HG03280 (cell line): ENCODE results near the gene PRDX4.
A peak's percentile ranks its signal among the peaks of the same experiment; 100 is the strongest.
"Not testable (repeated sequence)": the region's sequence is repeated elsewhere in the genome, so short reads cannot be mapped to it uniquely, and the experiment has no call there.

Experiments used
- ATAC-seq: cut with Tn5 transposase; IDR thresholded peaks from one replicate; pipeline ENCODE4 v1.9.1; 2021; ENCODE audit warnings: mild to moderate bottlenecking, moderate library complexity; ENCODE audit not compliant: unreplicated experiment

Gene PRDX4

DNA sequence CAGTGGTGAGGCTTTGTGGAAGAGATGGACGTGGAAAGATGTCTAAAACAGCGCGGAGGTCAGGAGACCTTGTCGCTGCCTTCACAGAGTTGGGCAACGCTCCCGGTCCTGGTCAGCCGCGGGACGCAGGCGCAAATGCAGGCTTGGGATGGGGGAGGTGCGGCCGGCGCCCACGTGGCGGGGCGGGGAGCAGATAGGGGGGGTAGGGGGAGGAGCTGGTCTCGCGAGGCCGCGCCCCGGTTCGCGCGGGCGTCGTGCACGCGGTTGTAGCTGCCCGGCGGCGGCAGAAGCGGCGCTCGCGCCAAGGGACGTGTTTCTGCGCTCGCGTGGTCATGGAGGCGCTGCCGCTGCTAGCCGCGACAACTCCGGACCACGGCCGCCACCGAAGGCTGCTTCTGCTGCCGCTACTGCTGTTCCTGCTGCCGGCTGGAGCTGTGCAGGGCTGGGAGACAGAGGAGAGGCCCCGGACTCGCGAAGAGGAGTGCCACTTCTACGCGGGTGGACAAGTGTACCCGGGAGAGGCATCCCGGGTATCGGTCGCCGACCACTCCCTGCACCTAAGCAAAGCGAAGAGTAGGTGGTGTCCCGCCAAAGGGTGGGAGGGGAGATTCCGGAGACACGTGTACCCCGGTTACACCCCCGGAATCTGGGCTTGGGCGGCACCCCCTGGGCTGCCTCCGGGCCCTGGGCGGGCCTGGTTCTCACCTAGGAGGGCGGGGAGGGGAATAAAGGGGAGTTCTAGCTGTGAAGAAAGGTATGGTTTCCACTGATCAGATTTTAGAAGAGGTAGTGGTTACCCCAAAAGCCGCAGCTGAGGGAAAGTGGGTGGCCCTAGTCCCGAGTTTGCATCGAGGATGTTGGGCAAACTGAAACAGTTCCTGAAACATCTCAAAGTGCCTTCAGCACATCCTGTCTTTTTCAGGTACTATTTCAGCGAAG lies at the start of gene PRDX4:
Gene PRDX4 (plus strand): TSS at position 255 of the 939 bp plus-strand sequence. CDS start 78 bp downstream, at position 333.
- ATAC-seq, result peak; percentile 68

- ATAC-seq, result no peak
Measured at GRCh38 chrX:23621621-23622265, 45.5 kb upstream of the PRDX4 start.

DNA sequence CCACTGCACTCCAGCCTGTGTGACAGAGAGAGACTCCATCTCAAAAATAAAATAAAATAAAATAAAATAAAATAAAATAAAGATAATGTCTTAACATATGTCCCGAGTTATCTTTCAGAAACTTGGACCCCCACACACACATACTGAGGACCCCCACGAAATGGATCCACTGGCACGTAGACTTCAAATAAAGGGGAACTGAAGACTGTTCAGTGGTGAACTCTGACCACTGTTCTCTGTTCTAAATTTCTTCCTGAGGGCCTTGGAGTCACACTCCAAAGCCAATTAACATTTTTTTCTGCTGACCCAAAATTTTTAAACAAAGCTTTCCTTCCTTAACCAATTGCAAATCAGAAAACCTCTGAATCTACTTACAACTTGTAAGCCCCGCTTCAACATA lies 43.5 kb upstream of the PRDX4 start:
- no peak for ATAC-seq

GRCh38 chrX:23626651-23627050 lies 40.6 kb upstream of the PRDX4 start:
- no peak for ATAC-seq

GRCh38 chrX:23628131-23628530 lies 39.2 kb upstream of the PRDX4 start:
- ATAC-seq, result no peak

DNA sequence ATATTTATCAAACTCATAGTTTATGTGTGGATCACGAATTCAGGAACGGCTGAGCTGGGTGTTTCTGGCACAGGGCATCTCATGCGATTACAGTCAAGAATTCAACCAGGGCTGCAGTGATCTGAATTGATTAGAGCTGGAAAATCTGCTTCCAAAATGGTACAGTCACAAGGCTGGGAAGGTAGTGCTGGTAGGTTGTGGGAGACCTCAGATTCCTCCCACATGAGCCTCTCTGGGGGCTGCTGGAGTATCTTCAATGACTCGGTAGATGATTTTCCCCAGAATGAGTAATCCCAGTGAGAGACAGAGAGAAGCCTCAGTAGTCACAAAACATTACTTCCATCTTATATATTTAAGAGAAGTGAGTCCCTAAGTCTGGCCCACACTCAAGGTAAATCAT lies 36.2 kb upstream of the PRDX4 start:
- no peak for ATAC-seq

GRCh38 chrX:23633834-23634580 lies 33.3 kb upstream of the PRDX4 start:
- no peak for ATAC-seq

- peak; percentile 97 for ATAC-seq
Measured at GRCh38 chrX:23637187-23637586, 30.1 kb upstream of the PRDX4 start.

DNA sequence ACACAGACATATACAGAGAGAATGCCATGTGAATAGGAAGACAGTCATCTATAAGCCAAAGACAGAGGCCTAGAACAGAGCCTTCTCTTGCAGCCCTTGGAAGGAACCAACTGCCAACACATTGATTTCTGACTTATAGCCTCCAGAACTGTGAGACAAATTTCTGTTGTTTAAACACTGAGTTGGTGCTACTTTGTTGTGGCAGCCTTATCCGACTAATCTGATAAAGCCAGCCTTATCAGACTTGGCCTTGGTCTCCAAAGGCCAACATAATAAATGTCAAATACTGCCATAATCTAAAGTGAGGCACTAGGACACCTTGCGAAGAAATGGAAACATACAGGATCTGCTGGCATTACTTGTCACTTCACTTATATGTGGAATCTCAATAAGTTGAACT lies 24.3 kb upstream of the PRDX4 start:
- no peak for ATAC-seq

GRCh38 chrX:23644744-23645143 lies 22.5 kb upstream of the PRDX4 start:
- ATAC-seq, result no peak

- ATAC-seq, result no peak
Measured at GRCh38 chrX:23656091-23656490, 11.2 kb upstream of the PRDX4 start.

GRCh38 chrX:23656684-23657083 lies 10.6 kb upstream of the PRDX4 start:
- no peak for ATAC-seq

DNA sequence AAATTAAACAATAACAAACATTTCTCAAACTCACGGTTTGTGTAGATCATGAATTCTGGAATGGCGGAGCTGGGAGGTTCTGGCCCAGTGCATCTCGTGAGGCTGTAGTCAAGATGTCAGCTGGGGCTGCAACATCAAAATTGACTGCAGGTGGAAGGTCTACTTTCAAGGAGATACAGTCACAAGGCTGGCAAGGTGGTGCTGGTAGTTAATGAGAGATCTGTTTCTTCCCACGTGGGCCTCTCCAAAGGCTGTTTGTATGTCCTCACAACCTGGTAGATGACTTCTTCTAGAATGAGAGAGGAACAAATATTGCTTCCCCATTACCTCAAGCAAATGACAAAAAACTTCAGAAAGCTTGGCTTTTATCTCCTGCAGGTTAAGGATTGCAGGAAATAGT lies 8.0 kb upstream of the PRDX4 start:
- no peak for ATAC-seq

DNA sequence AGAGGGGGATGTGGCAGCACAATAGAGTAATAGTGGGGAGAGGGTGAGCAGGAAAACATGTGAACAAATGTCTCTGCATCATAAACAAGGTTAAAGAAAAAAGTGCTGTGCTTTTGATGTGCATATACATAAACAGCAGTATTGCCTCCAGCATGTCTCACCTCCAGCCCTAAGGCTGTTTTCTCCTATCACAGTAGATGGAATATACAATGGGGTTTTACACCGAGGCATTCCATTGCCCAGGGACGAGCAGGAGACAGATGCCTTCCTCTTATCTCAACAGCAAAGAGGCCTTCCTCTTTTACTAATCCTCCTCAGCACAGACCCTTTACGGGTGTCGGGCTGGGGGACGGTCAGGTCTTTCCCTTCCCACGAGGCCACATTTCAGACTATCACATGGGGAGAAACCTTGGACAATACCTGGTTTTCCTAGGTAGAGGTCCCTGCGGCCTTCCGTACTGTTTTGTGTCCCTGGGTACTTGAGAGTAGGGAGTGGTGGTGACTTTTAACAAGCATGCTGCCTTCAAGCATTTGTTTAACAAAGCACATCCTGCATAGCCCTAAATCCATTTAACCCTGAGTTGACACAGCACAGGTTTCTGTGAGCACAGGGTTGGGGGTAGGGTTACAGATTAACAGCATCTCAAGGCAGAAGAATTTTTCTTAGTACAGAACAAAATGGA lies 7.1 kb upstream of the PRDX4 start:
- ATAC-seq, result not testable (repeated sequence)

- ATAC-seq, result no peak
Measured at GRCh38 chrX:23660766-23661132, 6.5 kb upstream of the PRDX4 start.

DNA sequence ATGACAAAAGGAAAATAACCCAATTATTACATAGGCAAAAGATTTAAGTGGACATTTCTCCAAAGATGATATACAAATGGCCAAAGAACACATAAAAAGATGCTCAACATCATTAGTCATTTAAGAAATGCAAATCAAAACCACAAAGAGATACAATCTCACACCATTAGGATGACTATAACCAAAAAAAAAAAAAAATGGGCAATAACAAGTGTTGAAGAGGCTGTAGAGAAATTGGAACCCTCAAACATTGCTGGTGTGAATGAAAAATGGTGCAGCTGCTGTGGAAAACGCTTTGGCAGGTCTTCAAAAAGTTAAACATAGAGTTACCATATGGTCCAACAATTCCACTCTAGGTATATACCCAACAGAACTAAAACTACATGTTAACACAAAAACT lies 5.6 kb upstream of the PRDX4 start:
- no peak for ATAC-seq

DNA sequence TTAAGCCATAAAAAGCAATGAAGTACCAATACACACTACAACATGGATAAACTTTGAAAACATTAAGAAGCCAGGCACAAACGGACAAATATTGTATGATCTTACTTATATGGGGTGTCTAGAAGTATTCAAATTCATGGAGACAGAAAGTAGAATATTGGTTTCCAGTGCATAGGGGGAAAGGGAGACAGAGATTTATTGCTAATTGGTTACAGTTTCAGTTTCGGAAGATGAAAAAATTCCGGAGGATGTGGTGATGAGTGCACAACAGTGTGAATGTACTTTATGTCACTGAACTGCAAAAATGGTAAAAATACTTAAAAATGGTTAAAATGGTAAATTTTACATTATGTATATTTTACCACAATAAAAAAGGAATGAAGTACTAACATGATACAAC lies 5.1 kb upstream of the PRDX4 start:
- ATAC-seq, result peak; percentile 45

DNA sequence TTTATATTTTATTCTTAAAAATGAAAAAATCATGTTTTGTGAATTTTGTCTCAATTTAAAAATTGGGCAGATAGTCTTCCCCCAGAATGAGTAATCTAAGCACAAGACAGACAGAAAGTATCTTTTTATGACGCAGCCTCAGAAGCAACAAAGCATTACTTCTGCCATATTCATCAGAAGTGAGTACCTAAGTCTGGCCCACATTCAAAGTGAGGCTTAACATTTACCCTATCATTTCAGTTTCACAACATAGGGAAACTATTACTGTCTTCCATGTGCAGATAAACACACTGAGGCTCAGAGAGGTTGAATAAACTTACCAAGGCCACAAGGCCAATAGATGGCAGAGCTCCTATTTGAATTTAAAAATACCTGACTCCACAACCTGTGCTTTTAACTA lies 4.4 kb upstream of the PRDX4 start:
- peak; percentile 52 for ATAC-seq

GRCh38 chrX:23664496-23664895 lies 2.8 kb upstream of the PRDX4 start:
- no peak for ATAC-seq

DNA sequence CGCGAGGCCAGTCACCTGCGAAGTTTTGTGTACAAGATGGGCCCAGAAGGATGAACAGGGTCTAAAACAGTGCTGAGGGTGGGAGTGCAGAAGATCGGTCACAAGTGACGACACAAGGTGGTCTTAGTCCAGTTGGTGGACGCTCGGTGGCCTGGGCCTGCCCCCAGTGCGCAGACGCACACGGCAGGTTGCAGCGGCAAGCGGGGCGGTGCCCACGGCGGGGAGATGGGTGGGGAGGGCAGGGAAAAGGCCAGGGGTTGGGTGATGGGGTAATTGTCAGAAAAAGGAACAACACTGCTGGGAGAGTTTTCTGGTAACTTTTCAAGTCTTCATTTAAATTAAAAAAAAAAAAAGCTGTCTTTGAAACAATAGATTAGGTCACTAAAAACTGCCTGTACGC lies 1.0 kb upstream of the PRDX4 start:
- no peak for ATAC-seq

- peak; percentile 36 for ATAC-seq
Measured at GRCh38 chrX:23668335-23668734, 1.0 kb downstream of the PRDX4 start.
